ENCODE measurements around the gene STK4.

Gene STK4

DNA sequence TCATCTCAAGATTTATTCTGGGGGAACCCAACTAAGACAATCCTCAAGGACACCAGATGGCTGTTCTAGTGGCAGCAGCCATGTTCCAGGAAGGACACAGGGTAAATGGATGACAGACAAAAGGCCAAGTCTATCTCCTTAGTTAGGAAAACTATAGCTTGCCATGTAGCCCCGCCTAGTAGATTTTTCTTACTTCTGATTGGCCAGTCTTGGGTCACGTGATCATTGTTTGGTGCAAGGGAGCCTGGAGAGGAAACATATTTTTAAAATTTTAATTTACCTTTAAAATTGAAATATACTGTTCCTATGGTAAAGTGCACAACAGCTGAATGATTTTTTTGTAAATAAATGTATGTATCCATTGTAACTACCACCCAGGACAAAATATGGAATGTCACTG lies 139.0 kb downstream of the STK4 start:
- H3K4me3 ChIP-seq (ENCODE audit: low read depth, low read length) = no peak overlapping the region
- TF ChIP-seq, protein P1, sequence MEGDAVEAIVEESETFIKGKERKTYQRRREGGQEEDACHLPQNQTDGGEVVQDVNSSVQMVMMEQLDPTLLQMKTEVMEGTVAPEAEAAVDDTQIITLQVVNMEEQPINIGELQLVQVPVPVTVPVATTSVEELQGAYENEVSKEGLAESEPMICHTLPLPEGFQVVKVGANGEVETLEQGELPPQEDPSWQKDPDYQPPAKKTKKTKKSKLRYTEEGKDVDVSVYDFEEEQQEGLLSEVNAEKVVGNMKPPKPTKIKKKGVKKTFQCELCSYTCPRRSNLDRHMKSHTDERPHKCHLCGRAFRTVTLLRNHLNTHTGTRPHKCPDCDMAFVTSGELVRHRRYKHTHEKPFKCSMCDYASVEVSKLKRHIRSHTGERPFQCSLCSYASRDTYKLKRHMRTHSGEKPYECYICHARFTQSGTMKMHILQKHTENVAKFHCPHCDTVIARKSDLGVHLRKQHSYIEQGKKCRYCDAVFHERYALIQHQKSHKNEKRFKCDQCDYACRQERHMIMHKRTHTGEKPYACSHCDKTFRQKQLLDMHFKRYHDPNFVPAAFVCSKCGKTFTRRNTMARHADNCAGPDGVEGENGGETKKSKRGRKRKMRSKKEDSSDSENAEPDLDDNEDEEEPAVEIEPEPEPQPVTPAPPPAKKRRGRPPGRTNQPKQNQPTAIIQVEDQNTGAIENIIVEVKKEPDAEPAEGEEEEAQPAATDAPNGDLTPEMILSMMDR (IDR thresholded peaks at IDR 0.05; ENCODE audit: borderline replicate concordance, insufficient read depth, low read depth, low read length) = no peak

DNA sequence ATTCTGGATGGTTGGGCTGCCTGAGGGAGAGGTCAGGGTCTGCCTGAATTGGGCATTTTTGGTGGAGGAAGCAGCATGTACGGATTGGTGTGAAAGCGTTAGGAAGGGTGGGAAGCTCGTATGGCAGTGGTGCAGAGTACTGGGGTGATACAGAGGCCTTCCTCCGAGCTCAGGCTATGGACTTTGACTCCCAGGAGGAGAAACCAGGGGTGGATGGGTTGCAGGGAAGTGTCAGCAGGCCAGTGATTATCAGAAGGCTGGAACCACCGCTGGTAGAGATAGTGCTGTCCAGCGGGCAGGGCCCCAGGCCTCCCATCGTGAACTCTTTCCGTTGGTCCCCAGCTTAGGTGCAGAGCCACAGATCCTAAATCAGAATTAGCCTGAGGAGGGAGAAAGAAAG lies 143.3 kb downstream of the STK4 start:
- H3K4me3 ChIP-seq (ENCODE audit: low read depth, low read length) = no peak overlapping the region
- TF ChIP-seq, protein P1 (IDR thresholded peaks at IDR 0.05; ENCODE audit: borderline replicate concordance, insufficient read depth, low read depth, low read length) = no peak

DNA sequence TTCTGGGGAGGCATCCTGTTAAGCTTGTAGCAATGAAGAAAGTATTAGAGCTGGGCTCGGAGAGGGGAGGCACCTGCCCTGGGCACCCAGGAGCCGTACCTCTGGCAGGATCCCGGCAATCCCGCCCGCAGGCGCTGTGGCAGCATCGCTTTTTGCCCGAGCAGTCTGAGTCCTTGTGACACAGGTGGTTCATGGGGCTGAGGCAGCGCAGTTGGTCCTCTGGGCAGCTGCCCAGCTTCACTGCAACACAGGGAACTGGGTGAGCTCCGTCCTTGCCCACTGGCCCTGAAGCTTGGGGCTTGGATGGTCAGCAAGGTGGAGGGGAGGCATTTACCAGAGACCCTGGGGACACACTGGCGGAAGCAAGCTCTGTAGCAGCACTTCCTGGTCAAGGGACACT lies 144.0 kb downstream of the STK4 start:
- TF ChIP-seq, protein P1 (IDR thresholded peaks at IDR 0.05; ENCODE audit: borderline replicate concordance, insufficient read depth, low read depth, low read length) = no peak
- no peak overlapping the region for H3K4me3 ChIP-seq (ENCODE audit: low read depth, low read length)

DNA sequence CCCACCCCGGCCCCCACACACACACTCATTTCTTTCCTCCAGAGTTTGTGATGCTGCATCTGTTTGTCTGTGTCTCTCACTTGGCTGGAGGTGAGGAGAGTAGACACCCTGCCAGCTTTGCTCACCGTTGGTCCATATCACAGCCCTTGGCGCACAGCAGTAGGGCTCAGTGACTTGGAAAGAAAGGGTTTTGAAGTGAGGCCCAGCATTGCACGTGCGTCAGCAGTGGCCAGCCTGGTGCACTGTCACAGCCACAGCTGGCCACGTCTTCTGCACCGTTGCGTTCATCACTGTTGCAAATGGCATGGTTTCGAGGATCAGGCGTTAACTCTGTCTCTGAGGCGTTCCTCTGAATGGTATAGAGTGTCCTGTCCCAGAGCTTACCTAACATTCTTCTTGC lies 145.0 kb downstream of the STK4 start:
- TF ChIP-seq, protein P1 (IDR thresholded peaks at IDR 0.05; ENCODE audit: borderline replicate concordance, insufficient read depth, low read depth, low read length) = no peak
- no peak overlapping the region for H3K4me3 ChIP-seq (ENCODE audit: low read depth, low read length)

DNA sequence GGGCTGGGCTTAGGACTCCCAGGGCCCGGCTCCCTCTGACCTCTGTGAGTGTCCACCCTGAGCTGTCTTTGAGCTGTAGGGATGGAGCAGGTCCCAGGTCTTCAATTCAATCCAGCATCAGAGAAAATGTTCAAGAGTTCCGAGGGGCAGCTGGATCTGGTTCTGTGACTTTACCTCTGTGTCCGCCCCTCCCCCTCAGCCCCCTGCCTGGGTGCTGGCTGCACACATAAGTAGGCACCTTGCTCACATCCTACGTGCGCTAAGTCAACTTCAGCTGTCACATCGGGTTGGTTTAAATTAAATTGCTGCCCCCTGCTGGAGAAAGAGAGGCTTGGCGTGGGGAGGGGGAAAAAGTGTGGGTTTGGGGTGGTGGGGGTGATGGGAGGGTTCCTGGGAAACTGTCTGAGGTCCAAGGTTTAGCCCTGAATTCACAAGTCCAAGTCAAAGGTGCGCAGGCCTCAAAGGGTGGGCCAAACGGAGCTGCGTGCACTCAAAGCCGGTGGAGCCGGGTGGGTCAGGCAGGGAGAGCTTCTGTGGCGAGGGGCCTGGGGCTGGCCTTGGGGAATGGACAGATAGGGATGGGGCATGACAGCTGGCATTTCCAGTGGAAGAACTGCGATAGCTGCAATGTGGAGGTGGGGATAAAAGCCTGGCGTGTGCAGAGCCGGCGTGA lies 145.6 kb downstream of the STK4 start:
- TF ChIP-seq, protein P1 (IDR thresholded peaks at IDR 0.05; ENCODE audit: borderline replicate concordance, insufficient read depth, low read depth, low read length) = peak; percentile 55; the same call in 1 of the 2 replicates
- no peak overlapping the region for H3K4me3 ChIP-seq (ENCODE audit: low read depth, low read length)

DNA sequence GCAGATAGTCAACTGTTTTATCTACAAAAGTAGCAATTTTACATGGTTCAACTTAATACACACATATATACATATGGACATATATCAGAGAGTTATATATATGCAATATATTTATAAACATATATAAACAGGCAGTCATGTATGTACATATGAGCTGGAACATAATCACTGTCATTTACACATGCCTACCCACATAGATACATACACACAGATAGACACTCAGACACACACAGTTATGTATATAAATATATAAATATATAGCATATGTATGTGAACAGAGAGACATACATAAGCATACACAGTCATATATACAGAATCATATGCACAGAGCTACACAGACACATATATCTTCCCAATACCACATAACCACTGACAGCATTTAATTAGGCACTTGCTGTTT lies 146.4 kb downstream of the STK4 start:
- H3K4me3 ChIP-seq (ENCODE audit: low read depth, low read length) = no peak overlapping the region
- TF ChIP-seq, protein P1 (IDR thresholded peaks at IDR 0.05; ENCODE audit: borderline replicate concordance, insufficient read depth, low read depth, low read length) = no peak

DNA sequence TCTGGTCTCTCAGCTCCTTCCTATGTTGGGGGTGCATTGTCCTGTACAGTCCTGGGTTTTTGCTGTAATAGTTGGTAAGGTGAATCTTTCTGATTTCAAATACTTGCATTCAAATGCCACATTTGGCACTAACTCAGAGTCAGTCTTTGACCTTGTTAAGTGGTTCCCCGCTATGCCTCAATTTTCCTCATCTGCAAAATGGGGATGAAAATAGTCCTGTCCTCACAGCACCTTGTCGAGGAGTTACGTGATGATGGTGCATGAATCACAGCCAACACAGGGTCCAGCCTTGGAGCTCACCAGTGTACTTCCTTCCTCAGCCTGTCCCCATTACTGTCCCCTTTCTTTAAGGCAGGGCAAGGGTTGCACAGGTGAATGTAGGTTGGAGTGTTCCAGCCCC lies 147.6 kb downstream of the STK4 start:
- TF ChIP-seq, protein P1 (IDR thresholded peaks at IDR 0.05; ENCODE audit: borderline replicate concordance, insufficient read depth, low read depth, low read length) = no peak
- H3K4me3 ChIP-seq (ENCODE audit: low read depth, low read length) = no peak overlapping the region
